ENCODE data around the gene FCF1. TPM values are rescaled to one million over a fixed set of nuclear protein-coding genes. Genes with fewer than 3 reads are reported as not detected.

The FCF1 gene, protein sequence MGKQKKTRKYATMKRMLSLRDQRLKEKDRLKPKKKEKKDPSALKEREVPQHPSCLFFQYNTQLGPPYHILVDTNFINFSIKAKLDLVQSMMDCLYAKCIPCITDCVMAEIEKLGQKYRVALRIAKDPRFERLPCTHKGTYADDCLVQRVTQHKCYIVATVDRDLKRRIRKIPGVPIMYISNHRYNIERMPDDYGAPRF
- total RNA-seq: 19.2 and 32.5 TPM in 2 replicates

DNA sequence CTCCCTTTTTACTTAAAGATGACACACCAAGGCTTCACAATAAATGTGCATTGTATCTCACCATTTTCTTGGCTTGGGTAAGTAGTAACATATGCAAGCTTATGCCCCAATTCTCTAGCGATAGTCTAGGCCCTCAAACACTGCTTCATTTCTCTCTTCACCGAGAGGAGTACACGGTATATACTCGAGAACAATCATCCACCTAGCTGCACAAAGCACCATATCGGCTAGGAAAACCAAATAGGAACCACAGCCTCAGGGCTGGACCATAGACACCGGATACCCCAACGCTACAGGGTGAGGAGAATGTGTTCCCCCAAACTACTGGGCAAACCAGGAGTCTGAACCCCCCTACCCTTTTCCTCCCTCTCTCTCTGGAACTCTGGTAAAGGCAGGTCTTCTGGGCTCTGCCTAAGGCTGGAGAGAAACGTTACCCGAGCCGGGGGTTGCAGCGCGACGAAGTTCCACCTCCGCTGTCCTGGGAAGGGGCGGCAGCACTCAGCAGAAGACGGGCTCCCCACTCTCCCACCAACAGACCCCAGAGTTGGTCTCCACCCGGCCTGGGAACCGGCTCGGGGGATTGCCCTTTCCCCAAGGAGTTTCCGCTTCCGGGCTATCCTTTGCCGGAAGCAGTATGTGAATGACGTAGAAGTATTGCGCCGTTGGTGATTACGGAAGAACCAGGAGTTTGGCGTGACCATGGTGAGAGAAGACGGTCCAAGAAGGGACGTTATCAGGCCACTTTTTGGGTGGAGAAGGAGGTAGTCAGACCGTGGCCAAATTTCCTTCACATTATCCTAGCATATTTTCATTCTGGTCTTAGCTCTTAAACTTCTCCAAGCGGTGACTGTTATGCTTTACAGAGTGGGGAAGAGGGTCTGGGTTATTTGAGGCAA lies at the start of gene FCF1, which contains the start of gene AREL1:
TSS of gene FCF1 (plus strand) at position 646 of the 896 bp plus-strand sequence. CDS start at position 700, 54 bp downstream.
TSS of gene AREL1 (minus strand) at position 582 of the 896 bp plus-strand sequence. CDS start 27,465 bp downstream, outside the sequence.

DNA sequence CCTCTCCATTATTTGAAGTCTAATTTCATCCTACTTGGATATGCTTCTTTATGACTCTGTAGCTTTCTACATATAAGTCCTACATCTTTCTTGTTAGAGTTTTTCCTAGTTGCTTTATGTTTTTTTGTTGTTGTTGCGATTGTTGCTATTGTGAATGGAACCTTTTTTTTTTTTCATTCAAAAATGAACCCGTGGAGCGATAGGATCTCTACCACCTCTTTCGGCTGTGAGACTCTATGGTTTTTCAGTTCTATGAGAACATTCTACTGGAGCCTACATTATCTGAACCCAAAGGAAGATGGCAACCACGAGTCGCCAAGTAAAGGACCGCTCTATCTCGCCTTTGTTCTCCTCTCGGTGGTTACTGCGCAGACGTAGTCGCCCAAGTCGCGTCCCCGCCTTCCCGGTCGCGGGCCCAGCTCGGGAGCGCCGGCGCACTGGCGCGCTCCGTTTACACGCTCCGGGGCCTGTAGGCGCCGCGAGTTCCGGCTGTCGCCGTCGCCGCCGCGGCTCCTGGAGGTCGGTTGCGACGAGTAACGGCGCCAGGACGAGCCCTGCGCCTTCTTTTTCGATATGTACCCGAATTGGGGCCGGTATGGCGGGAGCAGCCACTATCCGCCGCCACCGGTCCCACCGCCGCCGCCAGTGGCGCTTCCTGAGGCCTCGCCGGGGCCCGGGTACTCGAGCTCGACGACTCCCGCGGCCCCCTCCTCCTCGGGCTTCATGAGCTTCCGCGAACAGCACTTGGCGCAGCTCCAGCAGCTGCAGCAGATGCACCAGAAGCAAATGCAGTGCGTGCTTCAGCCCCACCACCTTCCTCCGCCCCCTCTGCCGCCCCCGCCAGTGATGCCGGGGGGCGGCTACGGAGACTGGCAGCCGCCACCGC lies 50.2 kb downstream of the FCF1 start, which contains the start of gene YLPM1:
TSS of gene YLPM1 (plus strand) at position 400 of the 886 bp plus-strand sequence. CDS start at position 574, 174 bp downstream.

Small RNA genes within 50 kb of the gene (small RNA-seq; reads per million reads assigned to genes)
- not detected for gene RF00409

Other genes starting within 250 kb of the FCF1 start
- gene NPC2, start 219.8 kb upstream of the FCF1 start, total RNA-seq: 281 and 283 TPM in 2 replicates
- gene ISCA2, start 219.4 kb upstream of the FCF1 start, total RNA-seq: 13.1 and 18.1 TPM in 2 replicates
- gene LTBP2, start 100.9 kb upstream of the FCF1 start, total RNA-seq: 47.9 and 157 TPM in 2 replicates
- 29.4 and 37.5 TPM in 2 replicates for gene AREL1, start 64 bp upstream of the FCF1 start, total RNA-seq
- 23.4 and 34.9 TPM in 2 replicates for gene YLPM1, start 50.2 kb downstream of the FCF1 start, total RNA-seq
- not detected in 2 replicates for gene PROX2, start 163.0 kb downstream of the FCF1 start, total RNA-seq
- gene DLST, start 168.8 kb downstream of the FCF1 start, total RNA-seq: 51.1 and 53.4 TPM in 2 replicates
- gene RPS6KL1, start 210.1 kb downstream of the FCF1 start, total RNA-seq: 2.1 TPM in 1 of 2 replicates, not detected in the other
- gene PGF, start 242.5 kb downstream of the FCF1 start, total RNA-seq: under 0.01 TPM in 1 of 2 replicates, not detected in the other

Data from placental epithelial cell (primary cell).